KMS-11 (cell line): ENCODE measurements around the gene CNOT1.

Experiments
- H2AFZ ChIP-seq: fragments of 200-600 bp; sonication (generic); 2 replicates; pipeline ENCODE4 v1.6.1; 2016; ENCODE audit warnings: antibody characterized with exemption, mixed run types, low read depth
- H3K27ac ChIP-seq: fragments of 200-600 bp; sonication (generic); 2 replicates; pipeline ENCODE4 v1.6.1; 2016; ENCODE audit warnings: mild to moderate bottlenecking, mixed run types
- H3K27me3 ChIP-seq: fragments of 200-600 bp; sonication (generic); 2 replicates; pipeline ENCODE4 v1.6.1; 2017; ENCODE audit warnings: mild to moderate bottlenecking, low read depth, mixed run types, moderate library complexity; ENCODE audit not compliant: insufficient read depth
- H3K36me3 ChIP-seq: fragments of 200-600 bp; sonication (generic); 2 replicates; pipeline ENCODE4 v1.6.1; 2017; ENCODE audit warnings: mild to moderate bottlenecking, mixed run types; ENCODE audit not compliant: insufficient read depth
- H3K4me1 ChIP-seq: fragments of 200-600 bp; sonication (generic); 2 replicates; pipeline ENCODE4 v1.6.1; 2016; ENCODE audit warnings: mild to moderate bottlenecking, low read depth, mixed run types; ENCODE audit not compliant: poor library complexity, severe bottlenecking
- H3K4me2 ChIP-seq: fragments of 200-600 bp; sonication (generic); 2 replicates; pipeline ENCODE4 v1.7.0; 2016; ENCODE audit warnings: mild to moderate bottlenecking, mixed run types
- H3K4me3 ChIP-seq: fragments of 200-600 bp; sonication (generic); IDR thresholded peaks from 2 replicates; pipeline ENCODE4 v1.6.1; 2017; ENCODE audit warnings: low read depth, low read length, mixed read lengths; ENCODE audit not compliant: insufficient read depth
- H3K79me2 ChIP-seq: fragments of 200-600 bp; sonication (generic); 2 replicates; pipeline ENCODE4 v1.6.1; 2016; ENCODE audit warnings: low read depth, mixed run types; ENCODE audit not compliant: insufficient read depth
- H3K9ac ChIP-seq: fragments of 200-600 bp; sonication (generic); 2 replicates; pipeline ENCODE4 v1.6.1; 2016; ENCODE audit warnings: mild to moderate bottlenecking, mixed run types
- H4K20me1 ChIP-seq: fragments of 200-600 bp; sonication (generic); 2 replicates; pipeline ENCODE4 v1.6.1; 2016; ENCODE audit warnings: mild to moderate bottlenecking, mixed run types; ENCODE audit not compliant: insufficient read depth
- CTCF ChIP-seq: fragments of 200-600 bp; sonication (generic); conservative IDR thresholded peaks from 2 replicates; pipeline ENCODE4 v1.6.1; 2017; ENCODE audit warnings: low read depth, mild to moderate bottlenecking, antibody characterized with exemption, low read length, moderate library complexity, mixed read lengths

CNOT1 gene

GRCh38 chr16:58472266-58472665, 157.4 kb downstream of the CNOT1 start:
- Histone ChIP-seq H3K36me3 (no peaks in the 10 kb centered on the region), H3K4me3 (no peak overlapping the region), H3K4me2 (no peak overlapping the region), H3K79me2 (no peaks in the 10 kb centered on the region), H3K27ac (no peak overlapping the region), H3K9ac (no peak overlapping the region), H4K20me1 (no peaks in the 10 kb centered on the region), H2AFZ (no peak overlapping the region), H3K4me1 (no peaks in the 10 kb centered on the region), H3K27me3 (no peaks in the 10 kb centered on the region)
- TF ChIP-seq CTCF, result no peak

DNA sequence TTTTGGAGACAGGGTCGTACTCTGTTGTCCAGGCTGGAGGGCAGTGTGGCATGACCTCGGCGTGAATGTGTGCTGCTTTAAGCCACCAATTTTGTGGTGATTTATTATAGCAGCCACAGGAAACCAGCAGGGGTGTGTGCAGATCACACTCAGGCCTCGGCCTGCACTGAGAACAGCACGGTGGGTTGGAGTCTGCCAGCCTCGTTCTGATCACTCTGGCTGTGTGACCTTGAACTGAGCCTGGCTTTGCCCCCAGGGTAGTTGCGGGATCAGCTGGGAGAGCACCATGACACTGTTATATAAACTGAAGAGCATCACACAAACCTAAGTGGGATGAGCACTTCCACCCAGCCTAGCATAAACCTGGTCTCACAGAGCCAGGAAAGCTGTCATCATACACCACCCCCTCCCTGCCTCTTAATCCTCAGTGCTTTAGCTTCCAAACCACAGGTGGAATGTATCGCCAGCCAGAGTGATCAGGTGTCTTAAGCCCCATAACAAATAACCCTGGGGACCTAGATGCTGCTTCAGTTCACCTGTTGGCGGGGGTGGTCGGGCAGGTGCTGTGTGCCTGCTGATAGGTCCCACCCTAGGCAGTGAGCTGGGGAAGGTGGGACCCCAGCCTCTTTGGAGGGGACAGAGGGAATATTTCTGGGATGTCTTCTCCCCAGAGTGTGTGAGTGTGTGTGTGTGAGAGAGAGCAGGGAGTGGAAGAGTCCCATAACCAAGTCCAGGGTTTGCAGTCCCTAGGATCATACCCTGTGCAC, 158.2 kb downstream of the CNOT1 start:
- Histone ChIP-seq H3K4me1 (no peaks in the 10 kb centered on the region), H3K36me3 (no peaks in the 10 kb centered on the region), H2AFZ (no peak overlapping the region), H3K79me2 (no peaks in the 10 kb centered on the region), H3K9ac (no peak overlapping the region), H3K27me3 (no peaks in the 10 kb centered on the region), H3K27ac (no peak overlapping the region), H3K4me2 (no peak overlapping the region), H3K4me3 (no peak overlapping the region), H4K20me1 (no peaks in the 10 kb centered on the region)
- TF ChIP-seq CTCF, result no peak
